Left lung (tissue), 10 donors: ENCODE results near the gene ZNF91. TPM values are rescaled to one million over a fixed set of nuclear protein-coding genes. Genes with fewer than 3 reads are reported as not detected.
"Not testable (repeated sequence)": the region's sequence is repeated elsewhere in the genome, so short reads cannot be mapped to it uniquely, and the experiment has no call there.

Experiments
- ATAC-seq: fragments of 200-7000 bp; cut with Tn5 transposase; one replicate; pipeline ENCODE4 v1.9.1; 2020; ENCODE audit warnings: moderate library complexity
- DNase-seq, 4 donors: peaks; one replicate each; pipeline ENCODE4 v3.0.0-alpha.2; 2013 to 2020
- H3K27ac ChIP-seq, 2 donors: fragments of 200-600 bp; sonication (generic) in 1 of 2; one replicate each; pipeline versions ENCODE4 v1.5.0 to v1.8.0; 2020 to 2021
- H3K27me3 ChIP-seq, 2 donors: fragments of 200-600 bp; sonication (generic) in 1 of 2; one replicate each; pipeline versions ENCODE4 v1.5.0 to v1.8.0; 2020 to 2021
- H3K36me3 ChIP-seq, 2 donors: fragments of 200-600 bp; sonication (generic) in 1 of 2; one replicate each; pipeline versions ENCODE4 v1.5.0 to v1.8.0; 2020 to 2021
- H3K4me1 ChIP-seq, 2 donors: fragments of 200-600 bp; one replicate each; pipeline ENCODE4 v1.8.0; 2021
- H3K4me3 ChIP-seq, 2 donors: fragments of 200-600 bp; sonication (generic) in 1 of 2; one replicate each; pipeline versions ENCODE4 v1.5.0 to v1.8.0; 2020 to 2021; ENCODE audit warnings: mild to moderate bottlenecking in 1 of 2
- H3K9me3 ChIP-seq, 2 donors: fragments of 200-600 bp; sonication (generic) in 1 of 2; one replicate each; pipeline versions ENCODE4 v1.5.0 to v1.8.0; 2020 to 2021
- intact Hi-C, 2 donors: fragments of 100-400 bp; cut with DNase I; formaldehyde crosslinking; loops; one replicate each; pipeline versions ENCODE4 v1.11.2 to v1.14.2; 2022
- polyA plus RNA-seq, 6 donors: library from polyadenylated mRNA; unstranded; fragments of 120-200 nt; gene quantifications; one replicate each; pipeline ENCODE4 v1.2.1, GENCODE V29; 2013; ENCODE audit not compliant: insufficient read length in 6 of 6
- total RNA-seq, 2 donors: library from RNA; stranded (reverse); fragmentation: NEBNext Ultra II Directional; extraction: Animal tissue kit (Norgen Biotek cat#: 25700); gene quantifications; one replicate each; pipeline ENCODE4 v1.2.1, GENCODE V29; 2021
- TF ChIP-seq, protein P1 (sequence below), 2 donors: fragments of 200-600 bp; sonication (generic) in 1 of 2; IDR thresholded peaks; one replicate each; pipeline versions ENCODE4 v1.5.0 to v1.8.0; 2021; ENCODE audit warnings: antibody characterized with exemption in 2 of 2
- donor health status: DM: no; HTN: yes; CAD: no.
- donor health status: DM: no; HTN: no; CAD: no.

ZNF91 gene
- total and polyA plus RNA-seq, 8 donors, result 36.8 to 72.1 (median 60.1) TPM

DNA sequence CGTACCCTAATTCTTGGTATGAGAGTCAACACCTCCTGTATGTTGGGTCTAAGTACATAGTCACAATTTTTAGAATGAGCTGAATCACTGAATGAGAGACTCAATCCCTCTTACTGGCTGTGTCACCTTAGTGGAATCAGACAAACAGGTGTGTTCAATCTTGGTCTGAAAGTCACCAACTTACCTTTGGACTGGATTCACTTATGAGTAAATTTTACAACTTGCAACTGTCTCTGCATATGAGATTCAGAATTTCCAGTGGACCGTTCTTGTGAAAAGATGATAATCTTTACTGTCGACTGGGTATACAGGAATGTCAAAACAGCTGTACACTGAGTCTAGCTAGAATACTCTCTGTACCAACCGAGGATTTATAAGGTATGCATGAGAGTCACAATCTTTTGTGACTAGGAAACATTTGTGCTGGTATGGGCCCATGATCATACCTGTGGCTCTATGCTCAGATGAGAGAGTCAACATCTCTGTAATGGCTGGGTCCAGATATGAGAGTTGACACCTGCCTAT, 5.9 kb upstream of the ZNF91 start:
- DNase-seq (no peak), ATAC-seq (no peak)
- H3K9me3 ChIP-seq, result peaks cover 0 to 3% of the 10 kb centered on the region in 2 donors
- no peak overlapping the region for H3K27ac ChIP-seq
- H3K4me1 ChIP-seq, result no peaks in the 10 kb centered on the region
- H3K27me3 ChIP-seq, result no peaks in the 10 kb centered on the region
- TF ChIP-seq, protein P1, sequence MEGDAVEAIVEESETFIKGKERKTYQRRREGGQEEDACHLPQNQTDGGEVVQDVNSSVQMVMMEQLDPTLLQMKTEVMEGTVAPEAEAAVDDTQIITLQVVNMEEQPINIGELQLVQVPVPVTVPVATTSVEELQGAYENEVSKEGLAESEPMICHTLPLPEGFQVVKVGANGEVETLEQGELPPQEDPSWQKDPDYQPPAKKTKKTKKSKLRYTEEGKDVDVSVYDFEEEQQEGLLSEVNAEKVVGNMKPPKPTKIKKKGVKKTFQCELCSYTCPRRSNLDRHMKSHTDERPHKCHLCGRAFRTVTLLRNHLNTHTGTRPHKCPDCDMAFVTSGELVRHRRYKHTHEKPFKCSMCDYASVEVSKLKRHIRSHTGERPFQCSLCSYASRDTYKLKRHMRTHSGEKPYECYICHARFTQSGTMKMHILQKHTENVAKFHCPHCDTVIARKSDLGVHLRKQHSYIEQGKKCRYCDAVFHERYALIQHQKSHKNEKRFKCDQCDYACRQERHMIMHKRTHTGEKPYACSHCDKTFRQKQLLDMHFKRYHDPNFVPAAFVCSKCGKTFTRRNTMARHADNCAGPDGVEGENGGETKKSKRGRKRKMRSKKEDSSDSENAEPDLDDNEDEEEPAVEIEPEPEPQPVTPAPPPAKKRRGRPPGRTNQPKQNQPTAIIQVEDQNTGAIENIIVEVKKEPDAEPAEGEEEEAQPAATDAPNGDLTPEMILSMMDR (IDR thresholded peaks at IDR 0.05), result no peak
- intact Hi-C loops, result no loop called here
- no peaks in the 10 kb centered on the region for H3K36me3 ChIP-seq
- no peak overlapping the region for H3K4me3 ChIP-seq

- no peaks in the 10 kb centered on the region for H3K27me3 ChIP-seq
- no peak for DNase-seq
- H3K27ac ChIP-seq, result no peak overlapping the region
- no peak for ATAC-seq
- TF ChIP-seq, protein P1 (IDR thresholded peaks at IDR 0.05), result no peak
- H3K9me3 ChIP-seq, result no peaks in the 10 kb centered on the region
- peaks cover 0 to 1% of the 10 kb centered on the region in 2 donors for H3K4me1 ChIP-seq
- no peak overlapping the region for H3K4me3 ChIP-seq
- no peaks in the 10 kb centered on the region for H3K36me3 ChIP-seq
- intact Hi-C loops, result no loop called here
Observed at GRCh38 chr19:23399443-23399842, 4.2 kb upstream of the ZNF91 start.

DNA sequence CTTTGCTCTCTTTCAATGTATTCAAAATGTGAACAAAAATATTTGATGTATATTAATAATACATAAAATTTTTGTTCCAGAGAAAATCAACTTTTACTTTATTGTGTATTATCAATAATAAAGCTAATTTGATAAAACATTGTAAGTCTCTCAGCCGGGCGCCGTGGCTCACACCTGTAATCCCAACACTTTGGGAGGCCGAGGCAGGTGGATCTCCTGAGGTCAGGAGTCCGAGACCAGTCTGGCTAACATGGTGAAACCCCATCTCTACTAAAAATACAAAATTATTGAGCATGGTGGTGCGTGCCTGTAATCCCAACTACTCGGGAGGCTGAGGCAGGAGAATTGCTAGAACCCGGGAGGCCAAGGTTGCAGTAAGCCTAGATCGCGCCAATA, 449 bp upstream of the ZNF91 start:
- H3K9me3 ChIP-seq, H3K27me3 ChIP-seq, H3K36me3 ChIP-seq, DNase-seq, intact Hi-C loops, ATAC-seq: not testable (repeated sequence)
- Histone ChIP-seq H3K27ac (peak overlapping the region; percentile 89 to 91), H3K4me1 (peaks cover 7 to 32% of the 10 kb centered on the region in 2 donors), H3K4me3 (peak overlapping the region in 1 of 2 donors; percentile 64)

DNA sequence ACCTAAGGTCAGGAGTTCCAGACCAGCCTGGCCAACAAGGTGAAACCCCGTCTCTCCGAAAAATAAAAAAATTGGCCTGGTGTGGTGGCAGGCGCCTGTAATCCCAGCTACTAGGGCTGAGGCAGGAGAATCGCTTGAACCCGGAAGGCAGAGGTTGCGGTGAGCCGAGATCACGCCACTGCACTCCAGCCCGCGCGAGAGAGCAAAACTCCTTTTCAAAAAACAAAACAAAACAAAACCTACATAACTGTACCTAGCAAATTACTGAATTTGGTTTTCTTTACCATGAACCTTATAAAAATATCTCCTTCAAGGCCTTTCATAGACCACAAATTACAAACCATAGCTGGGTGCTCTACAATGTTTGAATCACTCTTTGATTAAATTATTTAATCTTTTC, 760 bp downstream of the ZNF91 start:
- DNase-seq (peak in 3 of 4 donors; percentile 20 to 38 (median 29)), ATAC-seq (peak; percentile 68)
- Histone ChIP-seq H3K9me3 (peaks cover 0 to 6% of the 10 kb centered on the region in 2 donors), H3K4me3 (peak overlapping the region; percentile 63 to 64), H3K27me3 (no peaks in the 10 kb centered on the region), H3K27ac (peak overlapping the region; percentile 89 to 91), H3K4me1 (peaks cover 7 to 32% of the 10 kb centered on the region in 2 donors), H3K36me3 (peaks cover 0 to 7% of the 10 kb centered on the region in 2 donors)
- TF ChIP-seq, protein P1 (IDR thresholded peaks at IDR 0.05), result no peak
- intact Hi-C loops, result no loop called here

DNA sequence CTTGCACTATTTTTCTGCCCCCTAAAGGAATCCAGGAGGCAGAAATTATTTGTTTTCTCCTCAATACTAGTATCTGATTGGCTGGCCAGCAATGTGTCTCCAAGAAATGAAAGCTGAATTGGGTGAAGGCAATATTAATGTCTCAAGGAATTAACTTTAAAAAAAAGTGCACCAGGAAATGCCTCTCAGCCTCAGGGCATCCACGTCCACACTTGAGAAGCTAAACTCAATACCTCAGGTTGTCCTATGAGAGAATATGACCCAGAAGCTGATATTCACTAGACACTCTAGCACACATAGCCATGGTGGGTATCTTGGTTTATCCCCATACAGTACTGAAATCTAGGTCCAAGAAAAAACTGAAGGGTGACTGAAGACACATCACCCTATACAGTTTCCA, 2.1 kb downstream of the ZNF91 start:
- TF ChIP-seq, protein P1 (IDR thresholded peaks at IDR 0.05), result no peak
- Histone ChIP-seq H3K4me1 (peaks cover 7 to 32% of the 10 kb centered on the region in 2 donors), H3K27ac (no peak overlapping the region), H3K36me3 (peaks cover 0 to 21% of the 10 kb centered on the region in 2 donors), H3K27me3 (no peaks in the 10 kb centered on the region), H3K4me3 (no peak overlapping the region), H3K9me3 (peaks cover 0 to 20% of the 10 kb centered on the region in 2 donors)
- no peak for DNase-seq
- no peak for ATAC-seq
- intact Hi-C loops, result no loop called here

DNA sequence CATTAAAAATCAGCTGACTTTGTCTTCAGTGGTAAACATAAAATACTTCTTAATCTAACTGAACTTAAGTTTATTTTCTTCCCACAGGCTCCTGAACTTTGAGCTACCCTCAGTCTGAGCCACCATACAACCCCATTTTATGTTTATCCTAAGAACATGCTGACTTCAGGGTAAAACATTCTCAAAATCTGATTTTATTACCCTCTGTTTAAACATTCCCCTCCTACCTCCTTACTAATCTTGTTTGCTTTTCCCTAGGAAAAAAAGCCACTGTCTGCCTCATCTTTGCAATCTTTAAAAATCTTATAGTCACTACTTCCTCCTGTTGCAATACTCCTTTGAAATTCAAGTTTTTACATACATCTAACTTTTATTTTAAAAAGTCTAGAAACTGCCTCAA, 4.0 kb downstream of the ZNF91 start:
- ATAC-seq, result no peak
- intact Hi-C loops, result no loop called here
- no peak overlapping the region for H3K27ac ChIP-seq

More for the DNA sequence above, 4.0 kb downstream of the ZNF91 start:
- TF ChIP-seq, protein P1 (IDR thresholded peaks at IDR 0.05), result no peak
- peaks cover 7 to 32% of the 10 kb centered on the region in 2 donors for H3K4me1 ChIP-seq
- peaks cover 0 to 37% of the 10 kb centered on the region in 2 donors for H3K9me3 ChIP-seq
- no peak for DNase-seq
- H3K27me3 ChIP-seq, result no peaks in the 10 kb centered on the region
- peaks cover 4 to 40% of the 10 kb centered on the region in 2 donors for H3K36me3 ChIP-seq
- H3K4me3 ChIP-seq, result no peak overlapping the region
